Neural cell (in vitro differentiated cells): ENCODE measurements around the gene ADGRD2. TPM values are rescaled to one million over a fixed set of nuclear protein-coding genes. Genes with fewer than 3 reads are reported as not detected.

Source experiments
- H2AFZ ChIP-seq: fragments of 200-600, 300-800 bp; sonication (generic), shearing (Covaris generic); 2 replicates; pipeline ENCODE4 v1.6.0; 2014; ENCODE audit warnings: low read depth, mild to moderate bottlenecking, antibody characterized with exemption, low read length, moderate library complexity
- H3F3A ChIP-seq: fragments of 200-600 bp; shearing (Covaris generic); 2 replicates; pipeline ENCODE4 v1.6.1; 2016; ENCODE audit warnings: mild to moderate bottlenecking, moderate library complexity, mixed read lengths, antibody characterized with exemption, low read length; ENCODE audit not compliant: insufficient read depth, poor library complexity, severe bottlenecking
- H3K27ac ChIP-seq: fragments of 200-600, 300-800 bp; sonication (generic), shearing (Covaris generic); 2 replicates; pipeline ENCODE4 v1.5.1; 2014; ENCODE audit warnings: mild to moderate bottlenecking, low read length, moderate library complexity
- H3K27me3 ChIP-seq: fragments of 300-800, 200-600 bp; sonication (generic), shearing (Covaris generic); 2 replicates; pipeline ENCODE4 v1.6.0; 2014; ENCODE audit warnings: mild to moderate bottlenecking, low read depth, low read length, moderate library complexity; ENCODE audit not compliant: insufficient read depth
- H3K36me3 ChIP-seq: fragments of 300-800, 200-600 bp; sonication (generic), shearing (Covaris generic); 2 replicates; pipeline ENCODE4 v1.5.1; 2014; ENCODE audit warnings: mild to moderate bottlenecking, antibody characterized with exemption, low read length, moderate library complexity; ENCODE audit not compliant: insufficient read depth
- H3K4me2 ChIP-seq: fragments of 300-800, 200-600 bp; sonication (generic), shearing (Covaris generic); 2 replicates; pipeline ENCODE4 v1.6.0; 2014; ENCODE audit warnings: mild to moderate bottlenecking, low read length
- H3K4me3 ChIP-seq: fragments of 300-800, 200-600 bp; sonication (generic), shearing (Covaris generic); 2 replicates; pipeline ENCODE4 v1.5.1; 2014; ENCODE audit warnings: mild to moderate bottlenecking, low read length, moderate library complexity
- H3K79me2 ChIP-seq: fragments of 200-600 bp; shearing (Covaris generic); replicated peaks from 2 replicates; pipeline ENCODE4 v1.6.0; 2014; ENCODE audit warnings: mild to moderate bottlenecking, low read length, moderate library complexity; ENCODE audit not compliant: insufficient read depth
- H3K9ac ChIP-seq: fragments of 300-800, 200-600 bp; sonication (generic), shearing (Covaris generic); 2 replicates; pipeline ENCODE4 v1.6.1; 2016; ENCODE audit warnings: mild to moderate bottlenecking, low read length, mixed read lengths
- H3K9me2 ChIP-seq: fragments of 200-600 bp; shearing (Covaris generic); 2 replicates; pipeline ENCODE4 v1.6.1; 2016; ENCODE audit warnings: mild to moderate bottlenecking, low read length, mixed read lengths; ENCODE audit not compliant: insufficient read depth
- H3K9me3 ChIP-seq: fragments of 200-600, 300-800 bp; sonication (generic), shearing (Covaris generic); 2 replicates; pipeline ENCODE4 v1.6.1; 2016; ENCODE audit warnings: mild to moderate bottlenecking, mixed run types, low read length, moderate library complexity, mixed read lengths
- H4K20me1 ChIP-seq: fragments of 200-600 bp; shearing (Covaris generic); 2 replicates; pipeline ENCODE4 v1.6.1; 2016; ENCODE audit warnings: mild to moderate bottlenecking, mixed run types; ENCODE audit not compliant: insufficient read depth
- CTCF ChIP-seq: fragments of 450-650 bp; IDR thresholded peaks from 2 replicates; pipeline ENCODE4 v1.5.1; 2014; ENCODE audit warnings: antibody characterized with exemption, mild to moderate bottlenecking, moderate library complexity; ENCODE audit not compliant: poor library complexity, severe bottlenecking
- EP300 ChIP-seq: fragments of 450-650 bp; conservative IDR thresholded peaks from 2 replicates; pipeline ENCODE4 v1.6.1; 2014; ENCODE audit warnings: antibody characterized with exemption, mild to moderate bottlenecking, moderate library complexity; ENCODE audit not compliant: poor library complexity, severe bottlenecking
- EZH2 ChIP-seq: fragments of 200-600, 300-800 bp; shearing (Covaris generic), sonication (generic); IDR thresholded peaks from 2 replicates; pipeline ENCODE4 v1.6.1; 2014; ENCODE audit warnings: antibody characterized with exemption, low read length, borderline replicate concordance, mild to moderate bottlenecking; ENCODE audit not compliant: insufficient read depth, poor library complexity, severe bottlenecking
- MXI1 ChIP-seq: fragments of 450-650 bp; conservative IDR thresholded peaks from 2 replicates; pipeline ENCODE4 v1.6.1; 2014; ENCODE audit warnings: antibody characterized with exemption, mild to moderate bottlenecking; ENCODE audit not compliant: poor library complexity, severe bottlenecking
- POLR2AphosphoS5 ChIP-seq: IDR thresholded peaks from 2 replicates; pipeline ENCODE4 v1.6.1; 2012
- RAD21 ChIP-seq: fragments of 450-650 bp; conservative IDR thresholded peaks from 2 replicates; pipeline ENCODE4 v1.6.1; 2014; ENCODE audit warnings: antibody characterized with exemption, mild to moderate bottlenecking, moderate library complexity
- REST ChIP-seq: IDR thresholded peaks from 2 replicates; pipeline ENCODE4 v1.6.1; 2012; ENCODE audit warnings: borderline replicate concordance
- SMC3 ChIP-seq: fragments of 450-650 bp; conservative IDR thresholded peaks from 2 replicates; pipeline ENCODE4 v1.6.1; 2014; ENCODE audit warnings: antibody characterized with exemption, mild to moderate bottlenecking, moderate library complexity; ENCODE audit not compliant: poor library complexity
- TAF1 ChIP-seq: IDR thresholded peaks from 2 replicates; pipeline ENCODE4 v1.6.1; 2012; ENCODE audit warnings: low read depth
- polyA plus RNA-seq: library from polyadenylated mRNA; depleted of rRNA; stranded (reverse); fragments of >200 nt; gene quantifications from 2 replicates; pipeline ENCODE4 v1.2.3, GENCODE V29; 2014

Gene ADGRD2
- polyA plus RNA-seq, 1 donor from 2014 or later: not detected

GRCh38 chr9:124506433-124506832, 56.2 kb downstream of the ADGRD2 start:
- no peaks in the 10 kb centered on the region for H4K20me1 ChIP-seq
- H3K4me3 ChIP-seq: no peak overlapping the region
- no peaks in the 10 kb centered on the region for H3K79me2 ChIP-seq
- H3K9ac ChIP-seq: no peak overlapping the region
- H3K36me3 ChIP-seq: no peaks in the 10 kb centered on the region
- no peak overlapping the region for H3K4me2 ChIP-seq
- H3K27ac ChIP-seq: no peak overlapping the region
- no peak for TF ChIP-seq SMC3
- TF ChIP-seq RAD21: no peak
- no peak for TF ChIP-seq REST
- no peak for TF ChIP-seq EP300
- no peak for TF ChIP-seq CTCF
- no peak for TF ChIP-seq MXI1
- no peak for TF ChIP-seq TAF1
- no peak for TF ChIP-seq POLR2AphosphoS5
- TF ChIP-seq EZH2: no peak
- peaks cover 52% of the 10 kb centered on the region for H3K27me3 ChIP-seq
- H3K9me3 ChIP-seq: no peaks in the 10 kb centered on the region
- H2AFZ ChIP-seq: no peak overlapping the region
- H3K9me2 ChIP-seq: no peaks in the 10 kb centered on the region
- no peaks in the 10 kb centered on the region for H3F3A ChIP-seq

GRCh38 chr9:124506931-124507879, 57.0 kb downstream of the ADGRD2 start, which contains the start of gene NR5A1:
Gene NR5A1, minus strand, starts transcription at chr9:124507399. Its CDS starts 4,004 bp downstream, at chr9:124503395.
- no peaks in the 10 kb centered on the region for H4K20me1 ChIP-seq
- peaks cover 45% of the 10 kb centered on the region for H3K27me3 ChIP-seq
- H3K9ac ChIP-seq: no peak within 1 kb of the TSS
- no peak within 1 kb of the TSS for H3K4me3 ChIP-seq
- H2AFZ ChIP-seq: no peak within 1 kb of the TSS
- no peaks in the 10 kb centered on the region for H3K36me3 ChIP-seq
- H3K27ac ChIP-seq: no peak within 1 kb of the TSS
- H3F3A ChIP-seq: no peaks in the 10 kb centered on the region
- no peaks in the 10 kb centered on the region for H3K9me2 ChIP-seq
- TF ChIP-seq EZH2 (no peak), SMC3 (no peak), TAF1 (no peak)
- H3K79me2 ChIP-seq: no peaks in the 10 kb centered on the region
- no peak within 1 kb of the TSS for H3K4me2 ChIP-seq
- H3K9me3 ChIP-seq: no peaks in the 10 kb centered on the region
